H1 (cell line): ENCODE measurements around the gene RBBP9. TPM values are rescaled to one million over a fixed set of nuclear protein-coding genes. Genes with fewer than 3 reads are reported as not detected.

Source experiments
- CTCF ChIA-PET: fragments of 300-600 bp; sonication (Branson Sonifier 250); formaldehyde crosslinking; loops from one replicate; lab custom pipeline; 2021; ENCODE audit not compliant: partially characterized antibody; lab: Charles Lee
- POLR2A ChIA-PET: fragments of 300-600 bp; sonication (Branson Sonifier 250); formaldehyde crosslinking; loops from one replicate; lab custom pipeline; 2021; ENCODE audit warnings: inconsistent platforms; ENCODE audit not compliant: partially characterized antibody; lab: Charles Lee
- DNase-seq, 2 experiments: peaks; one replicate each; pipeline versions ENCODE4 v3.0.0 to v3.0.0-alpha.2; 2010 to 2022; ENCODE audit warnings: low spot score in 2 of 2, low read depth in 1 of 2, mixed read lengths in 1 of 2
- FAIRE-seq: peaks from 2 replicates; lab custom pipeline; 2011; peaks lifted over from hg19 to GRCh38; lab: Jason Lieb, UNC
- H2AFZ ChIP-seq: 2 replicates; pipeline ENCODE4 v1.8.1; 2012; ENCODE audit warnings: low read length, inconsistent platforms
- H2AK5ac ChIP-seq: 2 replicates; pipeline ENCODE4 v1.6.1; 2013; ENCODE audit warnings: low read depth, low read length
- H2BK120ac ChIP-seq: replicated peaks from 2 replicates; pipeline ENCODE3; 2013; ENCODE audit warnings: low read depth, low read length, inconsistent platforms
- H2BK12ac ChIP-seq: 2 replicates; pipeline ENCODE4 v1.6.1; 2013; ENCODE audit warnings: low read depth, low read length
- H2BK15ac ChIP-seq: 2 replicates; pipeline ENCODE4 v1.6.1; 2013; ENCODE audit warnings: low read length
- H2BK20ac ChIP-seq: 2 replicates; pipeline ENCODE4 v1.6.1; 2013; ENCODE audit warnings: low read length
- H2BK5ac ChIP-seq: 2 replicates; pipeline ENCODE4 v1.6.1; 2013; ENCODE audit warnings: low read depth, low read length
- H3K14ac ChIP-seq: 2 replicates; pipeline ENCODE4 v1.6.1; 2013; ENCODE audit warnings: inconsistent platforms; ENCODE audit not compliant: insufficient read length
- H3K18ac ChIP-seq: 2 replicates; pipeline ENCODE4 v1.6.1; 2013; ENCODE audit warnings: low read length; ENCODE audit errors: extremely low read depth
- H3K23ac ChIP-seq: 2 replicates; pipeline ENCODE4 v1.6.1; 2013; ENCODE audit warnings: inconsistent platforms; ENCODE audit not compliant: insufficient read length
- H3K23me2 ChIP-seq: 2 replicates; pipeline ENCODE4 v1.6.1; 2013; ENCODE audit warnings: low read depth, low read length
- H3K27ac ChIP-seq: 2 replicates; pipeline ENCODE4 v1.6.1; 2011; ENCODE audit warnings: low read depth, low read length, inconsistent platforms
- H3K27me3 ChIP-seq, 4 experiments: replicated peaks in 1 of 4; 1 replicate in 1 of 4; 2 replicates in 3 of 4; pipeline versions ENCODE4 v1.6.1 to v1.8.1; 2011 to 2013; ENCODE audit warnings: low read length in 3 of 4, mild to moderate bottlenecking in 3 of 4, inconsistent platforms in 2 of 4, mixed read lengths in 2 of 4, moderate library complexity in 1 of 4; ENCODE audit not compliant: control insufficient read depth in 3 of 4, insufficient read depth in 3 of 4; ENCODE audit errors: extremely low read depth in 1 of 4
- H3K36me3 ChIP-seq, 4 experiments: 2 replicates each; pipeline versions ENCODE4 v1.6.1 to v1.8.1; 2011 to 2013; ENCODE audit warnings: mild to moderate bottlenecking in 4 of 4, low read length in 3 of 4, moderate library complexity in 2 of 4, control low read depth in 1 of 4, inconsistent platforms in 1 of 4; ENCODE audit not compliant: insufficient read depth in 4 of 4, control insufficient read depth in 2 of 4
- H3K4ac ChIP-seq: replicated peaks from 2 replicates; pipeline ENCODE3; 2013; ENCODE audit warnings: low read length, low read depth, mixed read lengths, inconsistent platforms; ENCODE audit not compliant: insufficient read length
- H3K4me1 ChIP-seq, 4 experiments: replicated peaks in 1 of 4; 1 replicate in 1 of 4; 2 replicates in 3 of 4; pipeline versions ENCODE4 v1.6.1 to v1.8.1; 2011 to 2013; ENCODE audit warnings: low read length in 3 of 4, inconsistent platforms in 2 of 4, mixed read lengths in 1 of 4; ENCODE audit not compliant: insufficient read depth in 4 of 4, control insufficient read depth in 3 of 4
- H3K4me2 ChIP-seq, 2 experiments: 2 replicates each; pipeline versions ENCODE4 v1.6.1 to v1.8.1; 2011 to 2013; ENCODE audit warnings: low read depth in 2 of 2, low read length in 2 of 2, control low read depth in 1 of 2, inconsistent platforms in 1 of 2, mild to moderate bottlenecking in 1 of 2; ENCODE audit not compliant: insufficient read depth in 1 of 2
- H3K4me3 ChIP-seq, 4 experiments: fragments of 200-600, 300-600 bp in 1 of 4; sonication (generic), shearing (Covaris generic), sonication (Bioruptor Twin) in 1 of 4; 2 replicates each; pipeline versions ENCODE4 v1.5.1 to v1.8.1; 2011 to 2016; ENCODE audit warnings: low read length in 4 of 4, low read depth in 3 of 4, control low read depth in 2 of 4, inconsistent platforms in 2 of 4, mild to moderate bottlenecking in 2 of 4, mixed read lengths in 1 of 4, moderate library complexity in 1 of 4; ENCODE audit not compliant: insufficient read depth in 2 of 4; ENCODE audit errors: extremely low read depth in 1 of 4
- H3K56ac ChIP-seq: replicated peaks from 2 replicates; pipeline ENCODE3; 2013; ENCODE audit warnings: low read depth, mild to moderate bottlenecking, mixed read lengths, low read length, inconsistent platforms; ENCODE audit not compliant: insufficient read length
- H3K79me1 ChIP-seq: 2 replicates; pipeline ENCODE4 v1.6.1; 2013; ENCODE audit warnings: low read depth, low read length, control low read depth
- H3K79me2 ChIP-seq, 2 experiments: 2 replicates each; pipeline versions ENCODE4 v1.6.1 to v1.8.1; 2012 to 2013; ENCODE audit warnings: low read length in 2 of 2, mild to moderate bottlenecking in 2 of 2, inconsistent platforms in 1 of 2; ENCODE audit not compliant: insufficient read depth in 2 of 2, control insufficient read depth in 1 of 2
- H3K9ac ChIP-seq, 4 experiments: replicated peaks in 1 of 4; 1 replicate in 1 of 4; 2 replicates in 3 of 4; pipeline versions ENCODE4 v1.6.1 to v1.8.1; 2011 to 2013; ENCODE audit warnings: low read depth in 3 of 4, low read length in 3 of 4, control low read depth in 2 of 4, mild to moderate bottlenecking in 2 of 4, moderate library complexity in 2 of 4, inconsistent platforms in 1 of 4; ENCODE audit errors: extremely low read depth in 1 of 4
- H3K9me3 ChIP-seq, 2 experiments: 2 replicates each; pipeline versions ENCODE4 v1.6.1 to v1.8.1; 2012 to 2013; ENCODE audit warnings: mild to moderate bottlenecking in 2 of 2, moderate library complexity in 2 of 2, control low read depth in 1 of 2, inconsistent platforms in 1 of 2, low read depth in 1 of 2, low read length in 1 of 2, mixed read lengths in 1 of 2; ENCODE audit not compliant: insufficient read depth in 2 of 2
- H4K20me1 ChIP-seq, 2 experiments: replicated peaks in 1 of 2; 2 replicates each; pipeline versions ENCODE3 to v1.8.1; 2011 to 2013; ENCODE audit warnings: inconsistent platforms in 2 of 2, low read length in 2 of 2, mild to moderate bottlenecking in 1 of 2; ENCODE audit not compliant: insufficient read depth in 2 of 2, control insufficient read depth in 1 of 2
- H4K5ac ChIP-seq: 2 replicates; pipeline ENCODE4 v1.6.1; 2013; ENCODE audit warnings: low read length, low read depth, mixed read lengths, inconsistent platforms; ENCODE audit not compliant: insufficient read length
- H4K8ac ChIP-seq: 2 replicates; pipeline ENCODE4 v1.8.0; 2013; ENCODE audit warnings: mild to moderate bottlenecking, moderate library complexity, low read length, inconsistent platforms; ENCODE audit not compliant: insufficient read depth; ENCODE audit errors: extremely low read depth
- H4K91ac ChIP-seq: replicated peaks from 2 replicates; pipeline ENCODE3; 2013; ENCODE audit warnings: low read length, mixed read lengths, inconsistent platforms; ENCODE audit not compliant: insufficient read length
- CBX5 ChIP-seq: fragments of 300-800, 300-1000 bp; sonication (generic); IDR thresholded peaks from 2 replicates; pipeline ENCODE4 v1.7.1; 2016; ENCODE audit warnings: antibody characterized with exemption, low read length, low read depth
- CTBP2 ChIP-seq: IDR thresholded peaks from 2 replicates; pipeline ENCODE4 v1.7.0; 2011; ENCODE audit warnings: borderline replicate concordance, mild to moderate bottlenecking, moderate library complexity, mixed read lengths, low read length; ENCODE audit not compliant: insufficient read depth, insufficient read length
- EGR1 ChIP-seq: IDR thresholded peaks from 2 replicates; pipeline ENCODE4 v1.6.1; 2011; ENCODE audit warnings: low read depth, low read length, borderline replicate concordance
- JUND ChIP-seq: IDR thresholded peaks from 2 replicates; pipeline ENCODE4 v1.6.1; 2011; ENCODE audit warnings: mild to moderate bottlenecking, improper control_type of control experiment, low read length
- KDM5A ChIP-seq: fragments of 200-600 bp; IDR thresholded peaks from 2 replicates; pipeline ENCODE4 v1.7.1; 2012; ENCODE audit warnings: mild to moderate bottlenecking, low read length, inconsistent platforms, mixed read lengths
- SIN3A ChIP-seq, 2 experiments: IDR thresholded peaks in 1 of 2; conservative IDR thresholded peaks in 1 of 2; 2 replicates each; pipeline ENCODE4 v1.6.1; 2011 to 2012; ENCODE audit warnings: low read length in 2 of 2, improper control_type of control experiment in 1 of 2, low read depth in 1 of 2, mild to moderate bottlenecking in 1 of 2
- TEAD4 ChIP-seq: IDR thresholded peaks from 2 replicates; pipeline ENCODE4 v1.6.1; 2012; ENCODE audit warnings: low read depth, low read length, inconsistent platforms, mixed read lengths
- YY1 ChIP-seq: IDR thresholded peaks from 2 replicates; pipeline ENCODE4 v1.6.1; 2011; ENCODE audit warnings: low read depth, mild to moderate bottlenecking, low read length
- ZNF274 ChIP-seq: IDR thresholded peaks from 2 replicates; pipeline ENCODE4 v1.7.0; 2012; ENCODE audit warnings: low read length, borderline replicate concordance; ENCODE audit errors: extremely low read depth
- WGBS, 2 experiments: shearing (Covaris generic) in 1 of 2; methylation state at CpG; one replicate each; pipeline versions ENCODE4 v1.1.6 to v1.1.7; 2013 to 2015; ENCODE audit warnings: low lambda C conversion rate in 2 of 2, mixed read lengths in 2 of 2, inconsistent platforms in 1 of 2, low coverage in 1 of 2, missing lambda C conversion rate in 1 of 2; ENCODE audit not compliant: insufficient replicate concordance in 2 of 2, insufficient coverage in 1 of 2, insufficient read length in 1 of 2; ENCODE audit errors: extremely low coverage in 1 of 2, missing lambda C conversion rate in 1 of 2; 5-methylcytosine and 5-hydroxymethylcytosine counted together
- polyA plus RNA-seq, 7 experiments: library from polyadenylated mRNA; depleted of rRNA in 3 of 7; stranded (reverse) in 5 of 7; unstranded in 2 of 7; fragments of >200 nt in 5 of 7; fragments of 200-250 nt in 2 of 7; gene quantifications; 1 replicate in 5 of 7; 2 replicates in 1 of 7; 4 replicates in 1 of 7; pipeline versions ENCODE4 v1.2.1 to v1.2.3, GENCODE V29; 2011 to 2013; ENCODE audit warnings: missing spikeins in 2 of 7, mixed read lengths in 2 of 7
- total RNA-seq: library from RNA; stranded (reverse); fragmentation: NEBNext Ultra II Directional; extraction: Animal tissue kit (Norgen Biotek cat#: 25700); gene quantifications from 2 replicates; pipeline ENCODE4 v1.2.1, GENCODE V29; 2021
- TF ChIP-seq, protein P1 (sequence below): IDR thresholded peaks from 2 replicates; pipeline ENCODE4 v1.6.1; 2012; ENCODE audit warnings: low read length, inconsistent platforms
- TF ChIP-seq, protein P2 (sequence below): IDR thresholded peaks from 2 replicates; pipeline ENCODE4 v1.6.1; 2011; ENCODE audit warnings: low read length, improper control_type of control experiment

RBBP9 gene
- total and polyA plus RNA-seq, 2 of the 8 experiments (the other 6 are each of a cell fraction or from before 2014, with no cell fraction given), result 9.5 to 13.5 TPM

DNA sequence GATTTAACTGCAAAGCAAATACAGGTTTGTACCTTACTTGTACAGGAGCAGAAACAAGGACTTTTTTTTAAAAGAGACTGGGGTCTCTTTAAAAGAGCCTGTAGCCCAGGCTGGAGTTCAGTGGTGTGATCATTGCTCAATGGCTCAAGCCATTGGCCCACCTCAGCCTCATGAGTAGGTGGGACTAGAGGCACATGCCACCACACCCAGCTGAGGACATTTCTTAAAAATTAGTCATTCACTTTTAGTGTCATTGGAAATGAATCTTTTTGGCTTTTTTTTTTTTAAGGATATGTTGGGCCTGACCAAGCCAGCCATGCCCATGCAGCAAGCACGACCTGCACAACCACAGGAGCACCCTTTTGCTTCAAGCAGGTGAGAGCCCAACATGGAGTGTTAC, 27.6 kb upstream of the RBBP9 start:
- Histone ChIP-seq H3K4me1 (no peaks in the 10 kb centered on the region), H3K23me2 (no peaks in the 10 kb centered on the region), H2BK5ac (no peak overlapping the region), H4K20me1 (peaks cover 0 to 4% of the 10 kb centered on the region in 2 experiments), H2AK5ac (no peak overlapping the region), H3K27me3 (no peaks in the 10 kb centered on the region), H3K9me3 (no peaks in the 10 kb centered on the region), H2BK20ac (no peak overlapping the region), H2BK12ac (no peak overlapping the region), H2BK15ac (no peak overlapping the region), H3K36me3 (peaks cover 6 to 57% (median 45%) of the 10 kb centered on the region in 4 experiments; a peak in 7 of 8 replicates), H3K4ac (no peak overlapping the region), H4K5ac (no peak overlapping the region), H3K79me2 (no peaks in the 10 kb centered on the region), H4K91ac (no peak overlapping the region), H3K56ac (no peak overlapping the region), H3K79me1 (no peaks in the 10 kb centered on the region), H3K23ac (no peak overlapping the region), H2AFZ (no peak overlapping the region), H3K9ac (no peak overlapping the region), H4K8ac (no peak overlapping the region), H3K4me2 (no peak overlapping the region), H3K27ac (no peak overlapping the region), H3K14ac (no peak overlapping the region), H3K4me3 (no peak overlapping the region), H2BK120ac (no peak overlapping the region), H3K18ac (no peak overlapping the region)
- DNase-seq, result no peak
- FAIRE-seq, result no peak
- ChIA-PET CTCF (interaction anchor here (1.0 kb wide), 1 partner anchor 10 kb away, joined by 3 read pairs; no protein-coding TSS in a partner anchor), POLR2A (no interaction called here)
- WGBS, 2 experiments, result 100% methylated on average over 1 of the region's 1 CpG; no CpG with 5 or more reads in 1 of the 2 experiments
- TF ChIP-seq KDM5A, result no peak
- TF ChIP-seq JUND, result no peak
- TF ChIP-seq, protein P1, sequence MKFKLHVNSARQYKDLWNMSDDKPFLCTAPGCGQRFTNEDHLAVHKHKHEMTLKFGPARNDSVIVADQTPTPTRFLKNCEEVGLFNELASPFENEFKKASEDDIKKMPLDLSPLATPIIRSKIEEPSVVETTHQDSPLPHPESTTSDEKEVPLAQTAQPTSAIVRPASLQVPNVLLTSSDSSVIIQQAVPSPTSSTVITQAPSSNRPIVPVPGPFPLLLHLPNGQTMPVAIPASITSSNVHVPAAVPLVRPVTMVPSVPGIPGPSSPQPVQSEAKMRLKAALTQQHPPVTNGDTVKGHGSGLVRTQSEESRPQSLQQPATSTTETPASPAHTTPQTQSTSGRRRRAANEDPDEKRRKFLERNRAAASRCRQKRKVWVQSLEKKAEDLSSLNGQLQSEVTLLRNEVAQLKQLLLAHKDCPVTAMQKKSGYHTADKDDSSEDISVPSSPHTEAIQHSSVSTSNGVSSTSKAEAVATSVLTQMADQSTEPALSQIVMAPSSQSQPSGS, result no peak
- no peak for TF ChIP-seq CBX5
- TF ChIP-seq ZNF274, result no peak
- TF ChIP-seq CTBP2, result no peak
- no peak for TF ChIP-seq TEAD4
- TF ChIP-seq SIN3A (conservative IDR thresholded peaks at IDR 0.05 in 1 of 2, IDR thresholded peaks at IDR 0.05 in 1 of 2; ENCODE audit: low read depth in 1 of 2, low read length in 2 of 2), result no peak
- TF ChIP-seq YY1, result no peak
- TF ChIP-seq EGR1, result no peak
- TF ChIP-seq, protein P2, sequence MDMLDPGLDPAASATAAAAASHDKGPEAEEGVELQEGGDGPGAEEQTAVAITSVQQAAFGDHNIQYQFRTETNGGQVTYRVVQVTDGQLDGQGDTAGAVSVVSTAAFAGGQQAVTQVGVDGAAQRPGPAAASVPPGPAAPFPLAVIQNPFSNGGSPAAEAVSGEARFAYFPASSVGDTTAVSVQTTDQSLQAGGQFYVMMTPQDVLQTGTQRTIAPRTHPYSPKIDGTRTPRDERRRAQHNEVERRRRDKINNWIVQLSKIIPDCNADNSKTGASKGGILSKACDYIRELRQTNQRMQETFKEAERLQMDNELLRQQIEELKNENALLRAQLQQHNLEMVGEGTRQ, result no peak
